PFSK-1 (cell line): ENCODE results near the gene SLC25A31.

Experiments used
- FOXP2 ChIP-seq: optimal IDR thresholded peaks from 2 replicates; pipeline ENCODE3; 2011; ENCODE audit warnings: borderline replicate concordance, control low read depth, inconsistent platforms; ENCODE audit not compliant: insufficient read depth; ENCODE audit errors: extremely low read length, extremely low read depth
- POLR2AphosphoS5 ChIP-seq: IDR thresholded peaks from 2 replicates; pipeline ENCODE4 v1.6.1; 2012; ENCODE audit warnings: low read depth, mild to moderate bottlenecking, control low read depth, low read length, moderate library complexity
- SIN3A ChIP-seq: IDR thresholded peaks from 2 replicates; pipeline ENCODE4 v1.6.1; 2012; ENCODE audit warnings: mild to moderate bottlenecking, low read length, moderate library complexity, borderline replicate concordance; ENCODE audit not compliant: insufficient read depth
- TAF1 ChIP-seq: IDR thresholded peaks from 2 replicates; pipeline ENCODE4 v1.6.1; 2012; ENCODE audit warnings: low read length, control low read depth, borderline replicate concordance; ENCODE audit not compliant: insufficient read depth
- TF ChIP-seq, protein P1 (sequence below), 2 experiments: IDR thresholded peaks; 2 replicates each; pipeline versions ENCODE4 v1.6.1 to v1.8.0; 2011 to 2012; ENCODE audit warnings: low read depth in 2 of 2, low read length in 2 of 2, control low read depth in 1 of 2, inconsistent platforms in 1 of 2, mild to moderate bottlenecking in 1 of 2, moderate library complexity in 1 of 2; ENCODE audit not compliant: insufficient read depth in 1 of 2

The SLC25A31 gene

DNA sequence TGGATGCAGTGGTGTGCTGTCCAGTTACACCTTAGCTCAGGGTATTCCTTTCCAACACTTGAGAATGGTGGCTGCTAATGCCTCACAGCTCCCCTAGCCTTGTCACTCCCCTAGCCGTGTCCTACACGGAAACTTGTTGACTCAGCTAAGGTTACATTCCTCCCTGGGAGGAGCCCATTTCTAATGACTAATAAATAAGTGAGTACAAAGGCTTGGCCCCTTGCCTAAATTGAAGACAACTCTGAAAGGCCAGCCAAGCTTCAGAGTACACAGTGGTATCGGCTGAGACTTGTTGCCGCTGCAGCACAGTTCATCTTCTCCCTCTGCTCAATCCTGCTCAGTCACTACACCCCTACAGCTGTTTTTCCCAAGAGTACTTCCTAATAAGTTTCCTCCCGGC is 21.2 kb upstream of the SLC25A31 start:
- TF ChIP-seq SIN3A (no peak), FOXP2 (no peak), POLR2AphosphoS5 (no peak), TAF1 (no peak)
- TF ChIP-seq, protein P1, sequence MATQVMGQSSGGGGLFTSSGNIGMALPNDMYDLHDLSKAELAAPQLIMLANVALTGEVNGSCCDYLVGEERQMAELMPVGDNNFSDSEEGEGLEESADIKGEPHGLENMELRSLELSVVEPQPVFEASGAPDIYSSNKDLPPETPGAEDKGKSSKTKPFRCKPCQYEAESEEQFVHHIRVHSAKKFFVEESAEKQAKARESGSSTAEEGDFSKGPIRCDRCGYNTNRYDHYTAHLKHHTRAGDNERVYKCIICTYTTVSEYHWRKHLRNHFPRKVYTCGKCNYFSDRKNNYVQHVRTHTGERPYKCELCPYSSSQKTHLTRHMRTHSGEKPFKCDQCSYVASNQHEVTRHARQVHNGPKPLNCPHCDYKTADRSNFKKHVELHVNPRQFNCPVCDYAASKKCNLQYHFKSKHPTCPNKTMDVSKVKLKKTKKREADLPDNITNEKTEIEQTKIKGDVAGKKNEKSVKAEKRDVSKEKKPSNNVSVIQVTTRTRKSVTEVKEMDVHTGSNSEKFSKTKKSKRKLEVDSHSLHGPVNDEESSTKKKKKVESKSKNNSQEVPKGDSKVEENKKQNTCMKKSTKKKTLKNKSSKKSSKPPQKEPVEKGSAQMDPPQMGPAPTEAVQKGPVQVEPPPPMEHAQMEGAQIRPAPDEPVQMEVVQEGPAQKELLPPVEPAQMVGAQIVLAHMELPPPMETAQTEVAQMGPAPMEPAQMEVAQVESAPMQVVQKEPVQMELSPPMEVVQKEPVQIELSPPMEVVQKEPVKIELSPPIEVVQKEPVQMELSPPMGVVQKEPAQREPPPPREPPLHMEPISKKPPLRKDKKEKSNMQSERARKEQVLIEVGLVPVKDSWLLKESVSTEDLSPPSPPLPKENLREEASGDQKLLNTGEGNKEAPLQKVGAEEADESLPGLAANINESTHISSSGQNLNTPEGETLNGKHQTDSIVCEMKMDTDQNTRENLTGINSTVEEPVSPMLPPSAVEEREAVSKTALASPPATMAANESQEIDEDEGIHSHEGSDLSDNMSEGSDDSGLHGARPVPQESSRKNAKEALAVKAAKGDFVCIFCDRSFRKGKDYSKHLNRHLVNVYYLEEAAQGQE (IDR thresholded peaks at IDR 0.05; ENCODE audit: insufficient read depth in 1 of 2, low read depth in 2 of 2, low read length in 2 of 2) = no peak

DNA sequence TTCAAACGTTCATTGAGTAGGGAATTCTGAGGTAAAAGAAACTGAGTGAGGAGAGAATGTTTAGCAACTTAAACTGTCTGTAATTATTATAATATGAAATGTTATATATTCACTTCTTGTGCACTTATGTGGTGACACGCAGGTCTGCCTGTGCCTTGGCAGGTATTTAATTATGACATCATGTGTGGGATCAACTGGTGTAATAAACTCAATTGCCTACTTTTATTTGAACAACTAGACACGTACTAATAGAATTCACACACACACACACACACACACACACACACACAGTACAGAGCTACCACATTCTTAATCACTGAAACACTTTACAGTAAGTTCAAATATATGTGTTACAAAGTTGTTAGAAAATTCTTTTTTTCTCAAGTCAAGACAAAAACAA is 20.7 kb upstream of the SLC25A31 start:
- TF ChIP-seq POLR2AphosphoS5 = no peak
- no peak for TF ChIP-seq TAF1
- TF ChIP-seq SIN3A = no peak
- TF ChIP-seq, protein P1 (IDR thresholded peaks at IDR 0.05; ENCODE audit: insufficient read depth in 1 of 2, low read depth in 2 of 2, low read length in 2 of 2) = no peak

DNA sequence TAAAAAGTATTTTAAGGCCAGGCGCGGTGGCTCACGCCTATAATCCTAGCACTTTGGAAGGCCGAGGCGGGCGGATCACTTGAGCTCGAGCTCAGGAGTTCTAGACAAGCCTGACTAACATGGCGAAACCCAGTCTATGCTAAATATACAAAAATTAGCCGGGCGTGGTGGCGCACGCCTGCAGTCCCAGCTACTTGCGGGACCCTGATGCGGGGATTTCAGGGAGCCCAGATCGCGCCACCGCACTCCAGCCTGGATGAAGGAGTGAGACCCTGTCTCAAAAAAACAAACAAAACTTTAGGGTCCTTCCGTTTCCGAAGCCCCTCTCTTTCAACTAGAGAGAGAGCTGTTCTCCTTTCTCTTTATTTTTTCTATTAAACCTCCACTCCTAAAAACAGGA is 1.2 kb downstream of the SLC25A31 start:
- TF ChIP-seq FOXP2 (no peak), SIN3A (no peak)

DNA sequence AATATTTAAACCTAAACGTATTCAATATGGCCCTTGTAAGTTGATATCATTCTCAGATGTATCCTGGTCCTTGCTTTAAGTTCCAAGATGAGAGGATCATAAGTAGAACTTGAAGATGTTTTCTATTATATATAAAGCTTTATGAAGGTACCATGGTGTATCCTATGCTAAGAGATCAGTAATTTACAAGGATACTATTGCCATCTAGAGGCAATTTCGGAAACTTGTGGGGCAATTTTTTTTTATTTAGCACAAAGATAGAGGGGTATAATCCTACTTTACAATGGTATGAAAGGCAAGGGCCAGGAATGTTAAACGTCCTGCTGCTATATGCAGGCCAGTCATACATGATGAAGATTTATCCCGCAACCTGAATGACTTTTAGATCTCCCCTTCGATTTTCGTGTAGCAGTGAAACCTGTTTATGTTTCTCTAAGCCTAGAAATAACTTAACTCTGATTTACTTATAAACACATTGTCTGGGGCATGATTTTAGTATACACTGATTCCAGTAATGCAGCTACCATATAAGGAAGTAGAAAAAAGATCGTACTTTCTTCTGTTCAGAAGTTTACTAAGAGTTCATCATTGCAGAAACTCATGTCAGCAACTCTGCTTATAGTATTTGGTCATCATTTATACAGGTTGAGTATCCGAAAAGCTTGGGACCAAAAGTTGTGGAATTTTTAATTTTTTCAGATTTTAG is 2.6 kb downstream of the SLC25A31 start:
- TF ChIP-seq FOXP2 (no peak), SIN3A (no peak), POLR2AphosphoS5 (no peak), TAF1 (no peak)
- TF ChIP-seq, protein P1 (IDR thresholded peaks at IDR 0.05; ENCODE audit: insufficient read depth in 1 of 2, low read depth in 2 of 2, low read length in 2 of 2) = no peak

DNA sequence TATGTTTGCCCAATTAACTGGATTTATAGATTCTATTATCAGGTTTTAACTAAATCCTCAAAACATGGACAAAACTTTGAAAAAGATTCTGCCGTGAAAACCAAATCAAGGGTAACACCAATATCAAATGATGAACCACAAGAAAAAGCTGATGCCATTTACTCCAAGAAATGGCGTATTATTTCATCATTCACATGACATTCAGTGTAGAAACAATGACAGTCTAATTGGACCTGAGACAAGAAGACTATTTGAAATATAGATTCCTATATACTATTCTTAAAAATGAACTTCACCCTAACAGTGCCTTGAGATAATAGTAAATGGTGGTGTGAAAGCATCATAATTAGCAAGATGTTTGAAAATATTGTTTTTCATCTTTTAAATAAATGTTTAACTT is 4.8 kb downstream of the SLC25A31 start:
- no peak for TF ChIP-seq SIN3A
- TF ChIP-seq, protein P1 (IDR thresholded peaks at IDR 0.05; ENCODE audit: insufficient read depth in 1 of 2, low read depth in 2 of 2, low read length in 2 of 2) = no peak
- TF ChIP-seq POLR2AphosphoS5 = no peak
- no peak for TF ChIP-seq FOXP2
- no peak for TF ChIP-seq TAF1
